GM19455 (cell line): ENCODE measurements around the gene UMODL1.

Experiments used
- ATAC-seq: cut with Tn5 transposase; IDR thresholded peaks from one replicate; pipeline ENCODE4 v1.9.1; 2021; ENCODE audit not compliant: unreplicated experiment

UMODL1 gene

GRCh38 chr21:42071146-42071737, at the start of gene UMODL1:
Gene UMODL1, plus strand, starts transcription at chr21:42071317. Its CDS starts 0 bp downstream, at chr21:42071317.
- no peak for ATAC-seq

DNA sequence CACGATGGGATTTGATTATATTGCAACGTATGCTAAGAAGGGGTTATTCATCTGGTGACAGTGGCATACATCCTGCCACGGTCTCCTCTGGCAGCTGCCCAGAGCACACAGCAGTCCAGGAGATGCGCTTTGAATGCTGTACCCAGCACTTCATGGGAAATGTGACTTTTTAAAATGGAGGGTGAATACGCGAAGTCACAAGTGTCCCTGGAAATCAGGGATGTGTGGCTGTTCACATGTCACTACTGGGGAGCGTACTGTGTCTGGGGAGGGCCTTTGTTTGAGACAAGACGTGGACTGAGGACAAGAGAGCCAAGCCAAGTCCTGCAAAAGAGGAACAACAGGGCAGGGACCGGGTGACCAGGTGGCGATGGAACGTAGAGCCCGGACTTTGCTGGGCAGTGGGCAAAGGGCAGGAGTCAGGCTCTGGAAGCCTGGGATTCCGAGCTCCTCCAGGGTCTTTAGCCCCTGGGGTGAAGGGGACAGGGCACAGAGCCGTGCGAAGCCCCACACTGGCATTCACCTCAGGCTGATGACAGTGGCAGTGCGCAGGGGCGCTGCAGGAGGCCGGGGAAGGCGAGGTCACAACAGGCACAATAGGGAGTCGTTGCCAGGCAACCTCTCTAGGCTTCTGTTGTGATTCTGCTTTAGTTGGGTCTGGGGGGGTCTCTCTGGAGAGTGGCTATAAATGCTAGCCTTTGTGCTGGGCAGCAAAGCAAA, 49.6 kb upstream of the UMODL1 start:
- no peak for ATAC-seq

- no peak for ATAC-seq
Measured at GRCh38 chr21:42022091-42022430, 49.1 kb upstream of the UMODL1 start.

GRCh38 chr21:42022906-42023305, 48.2 kb upstream of the UMODL1 start:
- no peak for ATAC-seq

GRCh38 chr21:42025376-42026081, 45.6 kb upstream of the UMODL1 start:
- ATAC-seq: no peak

GRCh38 chr21:42026082-42026435, 45.1 kb upstream of the UMODL1 start:
- ATAC-seq: no peak

DNA sequence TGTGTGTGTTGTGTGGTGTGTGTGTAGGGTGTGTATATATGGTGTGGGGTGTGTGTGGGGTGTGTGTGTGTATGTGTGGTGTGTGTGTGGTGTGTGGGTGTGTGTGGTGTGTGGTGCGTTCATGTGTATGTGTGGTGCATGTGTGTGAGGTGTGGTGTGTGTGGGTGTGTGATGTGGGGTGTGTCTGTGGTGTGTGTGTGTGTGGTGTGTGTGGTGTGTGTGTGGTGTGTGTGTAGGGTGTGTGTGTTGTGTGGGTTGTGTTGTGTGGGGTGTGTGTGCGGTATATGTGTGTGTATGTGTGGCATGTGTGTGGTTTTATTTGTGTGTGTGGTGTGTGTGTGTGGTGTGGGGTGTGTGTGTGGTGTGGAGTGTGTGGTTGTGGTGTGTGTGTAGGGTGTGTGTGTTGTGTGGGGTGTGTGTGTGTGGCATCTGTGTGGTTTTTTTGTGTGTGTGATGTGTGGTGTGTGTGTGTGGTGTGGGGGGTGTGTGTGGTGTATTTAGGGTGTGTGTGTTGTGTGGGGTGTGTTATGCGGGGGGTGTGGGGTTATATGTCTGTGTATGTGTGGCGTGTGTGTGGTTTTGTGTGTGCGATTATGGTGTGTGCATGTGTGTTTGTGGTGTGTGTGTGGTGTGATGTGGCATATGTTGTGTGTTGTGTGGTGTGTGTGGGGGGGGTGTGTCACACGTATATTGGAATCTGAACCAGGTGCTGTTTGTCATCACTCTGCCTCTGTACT, 43.9 kb upstream of the UMODL1 start:
- ATAC-seq: no peak

DNA sequence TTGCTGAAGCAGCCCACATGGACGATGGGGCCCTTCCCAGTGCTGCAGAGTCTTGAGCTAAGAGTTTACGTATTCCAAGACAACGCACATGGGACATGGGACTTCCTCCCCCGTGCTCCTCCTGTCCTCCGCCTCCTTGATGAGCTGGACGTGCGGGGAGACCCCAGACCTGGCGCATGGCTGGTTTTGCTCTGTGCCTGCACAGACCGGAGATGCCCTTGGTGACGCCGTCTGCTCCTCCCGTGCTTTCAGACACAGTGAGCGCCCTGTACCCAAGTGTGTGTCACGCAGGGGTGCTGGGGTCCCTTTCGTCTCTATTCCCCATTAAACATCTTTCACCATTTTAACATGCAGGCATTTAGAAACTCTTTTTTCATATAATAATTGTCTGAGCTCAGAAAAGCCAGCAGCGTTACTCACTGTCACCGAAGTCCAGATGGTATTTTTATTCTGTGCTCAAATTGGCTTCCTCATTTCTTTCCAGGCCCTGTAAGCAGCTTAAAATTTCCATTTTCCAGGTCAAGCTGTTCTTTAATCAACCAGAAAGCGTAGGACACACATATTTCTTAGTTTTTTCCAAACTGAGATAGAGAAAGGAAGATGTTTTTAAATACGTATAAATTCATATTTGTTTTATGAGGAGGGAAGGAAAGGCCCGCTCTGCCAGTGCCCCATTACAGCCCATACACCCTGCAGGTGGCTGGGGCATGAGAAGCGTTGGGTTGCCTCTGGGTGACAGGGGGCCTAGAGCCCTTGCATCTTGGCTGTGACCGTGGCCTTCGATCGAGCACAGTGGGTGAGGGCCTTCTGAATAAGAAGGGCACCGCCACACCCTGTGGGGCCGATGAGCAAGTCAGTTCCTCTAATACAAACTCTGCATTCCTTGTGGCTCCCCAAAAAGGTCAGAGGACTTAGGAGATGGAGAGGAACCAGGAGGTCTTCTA, 43.0 kb upstream of the UMODL1 start:
- no peak for ATAC-seq

DNA sequence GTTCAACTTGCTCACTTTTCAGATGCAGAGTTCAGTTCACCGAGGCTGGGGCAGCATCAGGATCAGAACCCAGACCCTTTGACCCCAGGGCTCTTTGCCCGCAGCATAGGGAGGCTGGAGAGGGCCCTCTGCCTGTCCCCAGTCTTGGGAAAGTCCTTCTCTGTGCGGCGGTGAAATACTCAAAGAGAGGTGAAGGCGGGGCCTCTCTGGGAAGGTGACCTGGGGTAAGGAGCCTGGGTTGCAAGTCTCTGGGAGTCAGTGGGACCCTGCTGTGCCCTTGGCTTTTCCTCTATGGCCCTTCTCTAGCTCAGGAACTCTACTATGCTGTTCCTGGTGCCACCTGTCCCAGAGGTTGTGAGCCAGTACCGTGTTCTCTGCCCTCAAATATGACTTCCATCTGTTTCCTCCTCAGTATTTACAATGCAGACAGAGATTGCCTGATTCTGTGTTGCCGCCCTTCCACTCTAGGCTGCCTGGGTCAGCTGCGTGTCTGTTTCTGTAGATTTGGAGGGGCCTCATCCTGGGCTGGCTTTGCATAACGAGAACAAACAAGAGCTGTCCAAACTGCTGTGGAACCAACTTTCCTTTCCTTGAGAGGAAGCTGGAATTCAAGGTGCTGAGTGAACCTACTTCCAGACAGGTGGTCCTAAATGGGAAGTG, 42.2 kb upstream of the UMODL1 start:
- no peak for ATAC-seq

DNA sequence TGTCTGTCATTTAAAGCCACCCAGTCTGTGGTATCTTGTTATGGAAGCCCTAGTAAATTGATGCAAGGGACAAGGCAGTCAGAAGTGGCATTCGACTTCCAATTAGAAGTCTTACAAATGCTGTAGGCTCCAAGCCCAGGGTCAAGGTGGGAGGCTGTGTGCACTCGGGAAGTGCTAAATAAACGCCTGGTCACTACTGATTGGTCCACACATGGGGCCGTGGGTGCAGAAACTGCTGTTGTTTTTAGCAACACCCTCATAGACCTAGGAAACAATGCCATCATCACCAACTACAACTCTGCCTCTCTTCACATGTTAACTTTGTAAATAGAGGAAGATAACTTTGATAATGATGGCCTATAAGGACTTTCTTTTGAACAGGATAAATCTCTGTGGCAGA, 40.8 kb upstream of the UMODL1 start:
- no peak for ATAC-seq

DNA sequence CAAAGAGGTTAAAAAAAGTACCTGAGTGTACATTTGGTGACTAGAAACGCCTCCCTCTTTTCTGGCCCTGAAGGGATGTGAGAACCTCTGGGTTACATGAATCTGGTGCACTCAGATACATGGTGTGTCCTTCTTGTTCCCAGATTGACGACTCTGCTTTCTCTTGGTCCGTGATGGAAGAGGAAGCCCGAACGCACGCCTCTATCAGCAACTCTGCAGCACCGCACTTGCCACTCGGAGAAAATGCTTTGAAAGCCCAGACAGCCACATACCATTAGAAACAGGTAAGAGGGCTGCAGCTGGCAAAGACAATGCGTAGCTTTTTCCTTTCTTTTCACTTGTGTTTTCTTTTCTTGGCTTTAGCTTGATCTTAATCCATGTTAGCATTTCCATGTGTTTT, 39.9 kb upstream of the UMODL1 start:
- ATAC-seq: no peak

GRCh38 chr21:42031816-42032215, 39.3 kb upstream of the UMODL1 start:
- no peak for ATAC-seq

GRCh38 chr21:42032266-42032665, 38.9 kb upstream of the UMODL1 start:
- ATAC-seq: no peak

DNA sequence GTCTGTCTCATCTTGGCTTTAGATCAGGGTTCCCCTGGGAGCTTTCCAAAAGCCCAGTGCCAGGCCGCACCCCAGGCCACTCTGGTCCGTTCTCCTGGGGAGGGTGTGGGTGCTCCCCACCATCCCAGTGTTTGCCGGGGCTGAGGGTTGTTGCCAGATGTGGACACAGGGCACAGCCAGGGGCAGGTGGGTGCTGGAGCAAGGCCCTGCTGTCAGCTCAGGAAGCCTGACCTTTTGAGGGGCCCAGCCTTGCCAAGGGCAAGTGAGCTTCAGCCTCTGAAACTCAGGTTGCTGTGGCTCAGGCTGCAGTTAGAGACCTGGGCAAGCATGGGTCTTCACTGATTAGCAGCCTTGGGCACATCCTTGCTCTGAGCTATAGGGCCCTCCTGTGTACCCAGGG, 38.1 kb upstream of the UMODL1 start:
- ATAC-seq: no peak

DNA sequence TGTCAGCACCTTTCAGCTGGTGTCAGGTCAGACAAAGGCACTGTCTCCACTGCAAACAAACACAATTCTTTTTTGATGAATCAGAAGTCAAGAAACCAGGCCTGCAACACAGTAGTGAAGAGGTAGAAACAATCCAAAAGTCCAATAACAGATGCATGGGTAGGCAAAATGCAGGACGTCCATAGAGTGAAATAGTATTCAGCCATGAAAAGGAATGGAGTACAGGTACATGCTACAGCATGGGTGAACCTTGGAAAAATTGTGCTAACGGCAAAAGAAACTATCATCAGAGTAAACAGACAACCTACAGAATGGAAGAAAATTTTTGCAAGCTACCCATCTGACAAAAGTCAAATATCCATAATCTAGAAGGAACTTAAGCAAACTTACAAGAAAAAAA, 34.8 kb upstream of the UMODL1 start:
- ATAC-seq: no peak

DNA sequence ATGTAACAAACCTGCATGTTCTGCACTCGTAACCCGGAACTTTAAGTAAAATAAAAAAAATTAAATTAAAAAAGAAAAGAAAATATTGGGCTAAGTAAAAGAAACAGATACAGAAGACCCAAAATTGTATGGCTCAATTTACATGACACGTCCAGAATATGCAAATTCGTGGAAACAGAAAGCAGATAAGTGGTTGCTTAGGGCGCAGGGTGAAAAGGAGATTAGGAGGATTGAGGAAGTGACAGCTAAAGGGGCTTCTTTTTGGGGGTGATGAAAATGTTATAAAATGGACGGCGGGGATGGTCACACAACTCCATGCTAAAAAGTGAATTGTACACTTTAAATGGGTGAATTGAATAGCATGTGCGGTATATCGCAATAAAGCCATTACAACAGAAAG, 33.6 kb upstream of the UMODL1 start:
- no peak for ATAC-seq

DNA sequence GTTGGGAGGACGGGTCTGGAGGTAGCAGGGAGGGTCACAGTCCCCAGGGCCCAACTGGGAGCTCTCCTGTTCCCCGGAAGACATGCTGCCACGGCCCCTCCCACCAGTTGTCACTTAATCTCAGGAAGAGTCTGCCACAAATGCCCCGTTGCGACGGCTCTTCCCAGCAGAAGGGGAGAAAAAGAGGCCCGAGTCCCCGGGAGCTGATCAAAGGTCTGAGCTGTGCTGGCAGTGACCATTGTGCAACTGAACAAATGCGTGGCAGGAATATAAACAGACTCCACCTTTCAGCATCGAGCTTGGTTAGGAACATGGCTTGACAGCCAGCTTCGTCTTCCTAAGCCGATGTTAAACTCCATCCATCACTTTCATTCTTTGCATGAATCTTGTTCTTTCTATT, 33.2 kb upstream of the UMODL1 start:
- ATAC-seq: no peak

DNA sequence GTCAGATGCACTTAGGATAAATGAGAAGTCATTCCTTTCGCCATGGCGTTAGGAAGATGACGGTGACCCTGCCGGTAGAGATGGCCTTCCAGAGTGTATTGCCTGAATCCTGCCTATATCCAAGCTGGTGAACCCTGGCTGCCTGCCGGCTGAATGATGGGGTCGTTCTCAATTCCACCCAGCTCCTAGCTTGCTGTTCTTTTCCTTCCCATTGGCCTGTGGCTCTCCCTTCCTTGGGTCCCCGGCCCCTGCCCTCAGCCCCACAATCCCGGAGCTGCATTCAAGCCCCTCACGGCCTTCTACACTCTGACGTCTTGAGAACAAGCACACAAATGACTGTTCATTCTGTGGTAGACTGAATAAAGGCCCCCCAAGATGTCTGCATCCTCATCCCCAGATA, 32.7 kb upstream of the UMODL1 start:
- no peak for ATAC-seq

DNA sequence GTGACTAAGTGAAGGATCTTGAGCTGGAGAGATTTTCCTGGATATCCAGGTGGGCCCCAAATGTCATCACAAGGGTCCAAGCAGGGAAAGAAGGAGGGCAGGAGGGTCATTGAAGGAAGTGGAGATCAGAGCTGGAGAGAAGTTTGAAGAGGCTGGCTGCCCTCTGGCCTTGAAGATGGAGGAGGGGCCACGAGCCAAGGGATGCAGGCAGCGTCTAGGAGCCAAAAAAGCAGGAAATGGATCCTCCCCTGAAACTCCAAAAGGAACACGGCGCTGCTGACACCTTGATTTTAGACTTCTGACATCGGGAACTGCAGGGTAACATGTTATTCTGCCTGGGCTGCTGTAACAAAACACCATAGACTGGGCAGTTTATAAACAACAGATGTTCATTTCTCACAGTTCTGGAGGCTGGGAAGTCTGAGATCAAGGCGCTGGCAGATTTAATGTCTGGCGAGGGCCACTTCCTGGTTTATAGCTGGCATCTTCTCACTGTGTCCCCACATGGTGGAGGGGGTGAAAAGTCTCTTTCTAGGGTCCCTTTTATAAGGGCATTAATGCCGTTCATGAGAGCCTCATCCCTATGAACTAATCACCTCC, 32.2 kb upstream of the UMODL1 start:
- ATAC-seq: no peak

DNA sequence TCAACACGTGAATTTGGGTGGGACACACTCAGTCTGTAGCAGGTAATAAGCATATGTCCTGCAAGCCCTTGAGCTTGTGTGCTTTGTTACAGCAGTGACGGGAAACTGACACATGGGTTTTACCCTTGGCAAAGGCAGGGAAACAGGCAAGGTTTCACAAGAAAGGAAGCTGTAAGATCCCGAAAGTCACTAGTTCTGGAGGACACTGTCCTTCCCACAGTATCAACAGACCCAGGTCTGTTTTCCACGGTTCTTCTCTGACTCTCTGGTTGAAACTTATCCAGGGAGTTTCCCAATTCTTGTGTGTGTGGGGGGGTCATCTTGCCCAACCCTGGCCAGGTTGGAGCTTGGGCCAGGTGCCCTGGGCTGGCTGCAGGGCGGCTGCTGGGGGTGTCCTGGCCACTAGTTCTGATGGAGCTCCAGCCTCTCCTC, 31.6 kb upstream of the UMODL1 start:
- no peak for ATAC-seq
